ENCODE data around the gene MYO5B. TPM values are rescaled to one million over a fixed set of nuclear protein-coding genes. Genes with fewer than 3 reads are reported as not detected.

Gene MYO5B
- total and polyA plus RNA-seq, 2 of the 4 experiments (the other 2 are of a cell fraction): 0.24 to 0.54 TPM

DNA sequence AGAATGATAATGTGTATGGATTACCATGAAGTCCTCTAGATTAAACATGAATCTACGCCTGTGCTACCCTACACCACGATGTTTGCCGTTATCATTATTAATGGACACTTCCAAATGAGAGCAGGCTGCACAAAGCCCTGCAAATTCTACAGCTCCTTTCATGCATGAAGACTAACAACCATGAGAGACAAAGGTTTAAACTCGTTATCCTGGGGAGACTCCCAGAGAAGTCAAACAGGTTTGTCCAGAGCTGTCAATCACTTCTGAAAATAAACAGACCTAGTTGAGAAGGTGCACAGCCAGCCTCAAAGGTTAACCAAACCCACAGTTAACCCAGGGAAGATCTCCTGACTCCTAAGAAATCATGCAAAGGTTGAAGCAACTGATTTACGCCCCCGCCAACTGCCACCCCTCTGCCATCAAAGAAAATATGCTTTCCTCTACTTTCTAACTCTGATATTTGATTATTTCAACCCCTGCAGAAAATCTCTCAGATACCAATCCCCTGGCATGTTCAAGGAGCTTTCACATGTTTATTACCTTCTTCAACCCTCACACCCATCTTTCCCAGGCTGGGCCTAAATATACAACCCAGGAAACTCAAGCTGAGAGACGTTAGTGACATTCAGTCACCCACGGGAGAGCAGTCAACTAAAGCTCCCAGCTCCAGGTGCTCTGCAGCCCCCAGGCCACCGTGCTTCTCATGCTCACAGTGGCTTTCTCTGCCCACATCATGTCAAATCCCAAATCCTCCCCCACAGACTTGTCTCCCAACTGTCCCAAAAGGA, 35.9 kb downstream of the MYO5B start:
- DNase-seq: no peak

More for the DNA sequence above, 35.9 kb downstream of the MYO5B start:
- BruUV-seq (replicated peaks): no TSS peak
- ChIA-PET CTCF (no interaction called here), POLR2A (ENCODE audit: unreplicated experiment) (no interaction called here)
- H3K27me3 ChIP-seq (ENCODE audit: control insufficient read depth, insufficient read depth, low read length): peaks cover 2% of the 10 kb centered on the region; the same call in 1 of the 2 replicates
- no peaks in the 10 kb centered on the region for H3K36me3 ChIP-seq (ENCODE audit: control insufficient read depth, insufficient read depth, low read length)
- H2BK15ac ChIP-seq (ENCODE audit: low read depth, low read length): no peak overlapping the region
- no peak overlapping the region for H3K56ac ChIP-seq (ENCODE audit: extremely low read depth, insufficient read depth, low read length)
- intact Hi-C loops (cut with micrococcal nuclease) (no loop called here), dilution Hi-C loops (cut with HindIII; ENCODE audit: low sequenced_read_pairs, unreplicated experiment) (no loop called here), in situ Hi-C loops (cut with MboI; ENCODE audit: low sequenced_read_pairs) (no loop called here)
- no peak overlapping the region for H2BK5ac ChIP-seq (ENCODE audit: low read depth, low read length, poor library complexity, severe bottlenecking)
- H3K23ac ChIP-seq (ENCODE audit: low read depth, low read length): no peak overlapping the region
- H3K4me3 ChIP-seq (ENCODE audit: insufficient read depth, low read depth, low read length): no peak overlapping the region
- H3K18ac ChIP-seq (ENCODE audit: low read depth, low read length): no peak overlapping the region
- no peak overlapping the region for H3K14ac ChIP-seq (replicated peaks; ENCODE audit: low read depth, low read length)
- no peaks in the 10 kb centered on the region for H3K9me1 ChIP-seq (ENCODE audit: insufficient read depth, low read length)
- no peak overlapping the region for H3K27ac ChIP-seq (ENCODE audit: insufficient read depth, low read length)
- H3K79me1 ChIP-seq (ENCODE audit: low read depth in 1 of 2, low read length in 2 of 2): no peaks in the 10 kb centered on the region
- H3K4me2 ChIP-seq (ENCODE audit: low read depth, low read length): no peak overlapping the region
- no peak overlapping the region for H4K91ac ChIP-seq (ENCODE audit: insufficient read depth, low read depth, low read length)
- no peak overlapping the region for H2BK120ac ChIP-seq (ENCODE audit: low read depth, low read length)
- H4K20me1 ChIP-seq (ENCODE audit: insufficient read depth, low read length): no peaks in the 10 kb centered on the region
- no peak overlapping the region for H4K8ac ChIP-seq (ENCODE audit: low read depth in 2 of 2, low read length in 2 of 2)
- no peak overlapping the region for H4K5ac ChIP-seq (ENCODE audit: low read depth, low read length)
- no peaks in the 10 kb centered on the region for H3K4me1 ChIP-seq (ENCODE audit: control insufficient read depth, insufficient read depth, low read length)
- no peak for TF ChIP-seq RFX5 (IDR thresholded peaks at IDR 0.05; ENCODE audit: low read depth, low read length)
- no peak for TF ChIP-seq CEBPB (IDR thresholded peaks at IDR 0.05; ENCODE audit: low read depth, low read length)
- no peak for TF ChIP-seq BHLHE40 (IDR thresholded peaks at IDR 0.05; ENCODE audit: low read depth, low read length)
- TF ChIP-seq MXI1 (IDR thresholded peaks at IDR 0.05; ENCODE audit: borderline replicate concordance, low read depth, low read length): no peak
- H2AK5ac ChIP-seq (ENCODE audit: low read depth, low read length): no peak overlapping the region
- H3K9ac ChIP-seq (ENCODE audit: low read depth, low read length): no peak overlapping the region
- no peak overlapping the region for H2AK9ac ChIP-seq (replicated peaks; ENCODE audit: low read depth, low read length, poor library complexity)
- no peaks in the 10 kb centered on the region for H3K9me3 ChIP-seq (ENCODE audit: control insufficient read depth, insufficient read depth, low read length)
- no peak for ATAC-seq (ENCODE audit: low read depth)
- no peak overlapping the region for H2BK20ac ChIP-seq (ENCODE audit: low read depth, low read length)
- WGBS, 2 experiments (ENCODE audit: extremely low coverage in 2 of 2, insufficient read length in 1 of 2): no CpG with 5 or more reads among the region's 9 CpGs
- no peak overlapping the region for H3K4ac ChIP-seq (ENCODE audit: low read depth, low read length)
- no peak overlapping the region for H2AFZ ChIP-seq (replicated peaks; ENCODE audit: low read length, poor library complexity)

Measured in IMR-90 (cell line).